ENCODE results near the gene NAP1L4.
"Not testable (repeated sequence)": the region's sequence is repeated elsewhere in the genome, so short reads cannot be mapped to it uniquely, and the experiment has no call there.

Gene NAP1L4

GRCh38 chr11:2958251-2958650 lies 33.9 kb downstream of the NAP1L4 start:
- no peak for DNase-seq (ENCODE audit: low read depth)

GRCh38 chr11:2955906-2956476 lies 36.1 kb downstream of the NAP1L4 start:
- DNase-seq (ENCODE audit: low read depth) = no peak

- DNase-seq (ENCODE audit: low read depth) = no peak
Measured at GRCh38 chr11:2954263-2954662, 37.9 kb downstream of the NAP1L4 start.

GRCh38 chr11:2952290-2952689 lies 39.8 kb downstream of the NAP1L4 start:
- no peak for DNase-seq (ENCODE audit: low read depth)

GRCh38 chr11:2951231-2952110 lies 40.7 kb downstream of the NAP1L4 start:
- no peak for DNase-seq (ENCODE audit: low read depth)

GRCh38 chr11:2950825-2951224 lies 41.3 kb downstream of the NAP1L4 start:
- DNase-seq (ENCODE audit: low read depth) = no peak

GRCh38 chr11:2949920-2950319 lies 42.2 kb downstream of the NAP1L4 start:
- DNase-seq (ENCODE audit: low read depth) = no peak

GRCh38 chr11:2947744-2948143 lies 44.4 kb downstream of the NAP1L4 start:
- DNase-seq (ENCODE audit: low read depth) = no peak

- DNase-seq (ENCODE audit: low read depth) = no peak
Measured at GRCh38 chr11:2945757-2946287, 46.3 kb downstream of the NAP1L4 start.

- no peak for DNase-seq (ENCODE audit: low read depth)
Measured at GRCh38 chr11:2945031-2945756, 46.9 kb downstream of the NAP1L4 start.

GRCh38 chr11:2944530-2944929 lies 47.6 kb downstream of the NAP1L4 start:
- no peak for DNase-seq (ENCODE audit: low read depth)

- DNase-seq (ENCODE audit: low read depth) = no peak
Measured at GRCh38 chr11:2943711-2944118, 48.4 kb downstream of the NAP1L4 start.

GRCh38 chr11:2942872-2943710 lies 49.0 kb downstream of the NAP1L4 start:
- DNase-seq (ENCODE audit: low read depth) = no peak

- DNase-seq (ENCODE audit: low read depth) = no peak
Measured at GRCh38 chr11:2942447-2942846, 49.7 kb downstream of the NAP1L4 start.

- no peak for DNase-seq (ENCODE audit: low read depth)
Measured at GRCh38 chr11:2940921-2941821, 51.0 kb downstream of the NAP1L4 start.

GRCh38 chr11:2940147-2940920 lies 51.8 kb downstream of the NAP1L4 start:
- no peak for DNase-seq (ENCODE audit: low read depth)

GRCh38 chr11:2938458-2939418 lies 53.4 kb downstream of the NAP1L4 start:
- DNase-seq (ENCODE audit: low read depth) = not testable (repeated sequence)

- DNase-seq (ENCODE audit: low read depth) = not testable (repeated sequence)
Measured at GRCh38 chr11:2937641-2938457, 54.3 kb downstream of the NAP1L4 start.

All from HS-27A (cell line).